Measurements from ENCODE around the gene ZP3.
"Not testable (repeated sequence)": the region's sequence is repeated elsewhere in the genome, so short reads cannot be mapped to it uniquely, and the experiment has no call there.

Gene ZP3

GRCh38 chr7:76407718-76408117 lies 17.0 kb upstream of the ZP3 start:
- DNase-seq: no peak

- DNase-seq: no peak
Measured at GRCh38 chr7:76408121-76408560, 16.6 kb upstream of the ZP3 start.

GRCh38 chr7:76409537-76409936 lies 15.2 kb upstream of the ZP3 start, which contains the start of gene SSC4D:
Gene SSC4D (minus strand): TSS chr7:76409697. CDS start chr7:76404439, 5,258 bp downstream.
- DNase-seq: no peak

GRCh38 chr7:76411626-76412025 lies 13.1 kb upstream of the ZP3 start:
- peak; percentile 18 to 43 for DNase-seq

- no peak for DNase-seq
Measured at GRCh38 chr7:76412249-76412648, 12.5 kb upstream of the ZP3 start.

- not testable (repeated sequence) for DNase-seq
Measured at GRCh38 chr7:76417654-76418310, 7.0 kb upstream of the ZP3 start.

GRCh38 chr7:76421097-76421496 lies 3.7 kb upstream of the ZP3 start:
- DNase-seq: not testable (repeated sequence)

- no peak for DNase-seq
Measured at GRCh38 chr7:76423666-76424412, 911 bp upstream of the ZP3 start.

GRCh38 chr7:76425156-76425555 lies 406 bp downstream of the ZP3 start:
- no peak for DNase-seq

- not testable (repeated sequence) for DNase-seq
Measured at GRCh38 chr7:76425558-76425957, 808 bp downstream of the ZP3 start.

GRCh38 chr7:76426246-76426645 lies 1.5 kb downstream of the ZP3 start:
- DNase-seq: no peak

- DNase-seq: no peak
Measured at GRCh38 chr7:76427635-76428034, 2.9 kb downstream of the ZP3 start.

- DNase-seq: no peak
Measured at GRCh38 chr7:76428149-76428823, 3.5 kb downstream of the ZP3 start.

- no peak for DNase-seq
Measured at GRCh38 chr7:76428868-76429805, 4.4 kb downstream of the ZP3 start.

GRCh38 chr7:76430211-76430610 lies 5.5 kb downstream of the ZP3 start:
- DNase-seq: no peak

GRCh38 chr7:76430836-76431235 lies 6.1 kb downstream of the ZP3 start:
- no peak for DNase-seq

GRCh38 chr7:76437873-76438272 lies 13.1 kb downstream of the ZP3 start:
- DNase-seq: peak; percentile 61 to 79

- not testable (repeated sequence) for DNase-seq
Measured at GRCh38 chr7:76439120-76439888, 14.6 kb downstream of the ZP3 start.

GRCh38 chr7:76440404-76440803 lies 15.7 kb downstream of the ZP3 start:
- DNase-seq: not testable (repeated sequence)

- not testable (repeated sequence) for DNase-seq
Measured at GRCh38 chr7:76441792-76442191, 17.0 kb downstream of the ZP3 start.

GRCh38 chr7:76442664-76443446 lies 18.1 kb downstream of the ZP3 start:
- DNase-seq: not testable (repeated sequence)

Measured in AML-193 (cell line).